ENCODE results near the gene ROR1.

DNA sequence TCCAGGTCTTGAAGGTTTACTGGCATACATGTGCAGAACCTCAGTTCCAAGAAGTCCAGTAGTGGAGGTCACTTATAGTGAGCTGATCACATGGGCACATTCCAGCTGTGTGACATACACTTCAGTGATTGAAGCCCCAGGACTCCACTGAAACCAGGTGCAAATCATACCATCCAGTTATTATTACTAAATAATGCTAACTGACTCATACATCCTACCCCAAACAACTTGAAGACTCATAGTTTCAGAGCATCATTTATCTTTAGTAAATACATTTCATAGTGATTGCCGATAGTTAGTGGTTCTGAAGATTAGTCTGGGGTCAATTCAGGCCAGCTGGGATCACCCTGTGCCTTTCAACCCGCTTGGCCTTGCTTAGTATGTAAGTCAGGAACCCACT lies 291.8 kb downstream of the ROR1 start:
- TF ChIP-seq, protein P1, sequence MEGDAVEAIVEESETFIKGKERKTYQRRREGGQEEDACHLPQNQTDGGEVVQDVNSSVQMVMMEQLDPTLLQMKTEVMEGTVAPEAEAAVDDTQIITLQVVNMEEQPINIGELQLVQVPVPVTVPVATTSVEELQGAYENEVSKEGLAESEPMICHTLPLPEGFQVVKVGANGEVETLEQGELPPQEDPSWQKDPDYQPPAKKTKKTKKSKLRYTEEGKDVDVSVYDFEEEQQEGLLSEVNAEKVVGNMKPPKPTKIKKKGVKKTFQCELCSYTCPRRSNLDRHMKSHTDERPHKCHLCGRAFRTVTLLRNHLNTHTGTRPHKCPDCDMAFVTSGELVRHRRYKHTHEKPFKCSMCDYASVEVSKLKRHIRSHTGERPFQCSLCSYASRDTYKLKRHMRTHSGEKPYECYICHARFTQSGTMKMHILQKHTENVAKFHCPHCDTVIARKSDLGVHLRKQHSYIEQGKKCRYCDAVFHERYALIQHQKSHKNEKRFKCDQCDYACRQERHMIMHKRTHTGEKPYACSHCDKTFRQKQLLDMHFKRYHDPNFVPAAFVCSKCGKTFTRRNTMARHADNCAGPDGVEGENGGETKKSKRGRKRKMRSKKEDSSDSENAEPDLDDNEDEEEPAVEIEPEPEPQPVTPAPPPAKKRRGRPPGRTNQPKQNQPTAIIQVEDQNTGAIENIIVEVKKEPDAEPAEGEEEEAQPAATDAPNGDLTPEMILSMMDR (IDR thresholded peaks at IDR 0.05) = no peak
- TF ChIP-seq POLR2A (IDR thresholded peaks at IDR 0.05) = no peak

Measured in thyroid gland (tissue), 4 donors.